ENCODE data around the gene DHX38. TPM values are rescaled to one million over a fixed set of nuclear protein-coding genes. Genes with fewer than 3 reads are reported as not detected.
A peak's percentile ranks its signal among the peaks of the same experiment; 100 is the strongest.

Gene DHX38
- total RNA-seq, 1 experiment from 2014 or later, result 32.3 TPM

DNA sequence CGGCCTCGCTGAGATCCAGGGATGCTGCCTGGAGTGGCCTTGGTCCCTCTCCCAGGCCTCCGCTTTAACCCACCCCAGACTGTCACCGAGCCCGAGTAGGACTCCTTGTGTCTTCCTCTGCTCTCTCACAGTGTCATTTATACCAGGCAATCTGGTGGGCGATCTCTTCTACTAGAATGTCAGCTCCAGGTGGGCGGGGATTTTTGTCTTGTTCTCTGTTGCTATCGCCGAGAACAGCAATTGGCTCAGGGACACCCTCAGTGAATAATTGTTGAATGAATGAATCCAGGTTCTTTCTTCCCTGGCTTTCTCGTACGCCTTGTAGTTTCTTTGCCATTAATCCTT lies 591 bp downstream of the DHX38 start:
- peak; percentile 65 for DNase-seq
- peak overlapping the region; percentile 96; the same call in 1 of the 2 replicates for H2AFZ ChIP-seq (ENCODE audit: low read length)

DNA sequence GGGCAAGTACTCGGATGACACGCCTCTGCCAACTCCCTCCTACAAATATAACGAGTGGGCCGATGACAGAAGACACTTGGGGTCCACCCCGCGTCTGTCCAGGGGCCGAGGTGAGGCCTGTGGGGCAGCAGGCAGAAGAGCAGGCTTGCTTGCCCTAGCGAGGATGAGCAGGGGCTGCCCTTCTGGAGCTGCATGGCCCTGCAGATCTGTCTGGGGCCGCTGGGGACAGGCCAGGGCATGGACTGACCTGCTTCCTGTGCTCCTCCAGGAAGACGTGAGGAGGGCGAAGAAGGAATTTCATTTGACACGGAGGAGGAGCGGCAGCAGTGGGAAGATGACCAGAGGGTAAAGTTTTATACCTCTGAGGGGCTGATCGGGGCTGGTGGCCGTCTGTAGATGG lies 5.3 kb downstream of the DHX38 start:
- Histone ChIP-seq H3K36me3 (ENCODE audit: insufficient read depth, low read length) (peaks cover 37% of the 10 kb centered on the region; the same call in 1 of the 2 replicates), H3K4me2 (ENCODE audit: low read depth, low read length, poor library complexity, severe bottlenecking) (no peak overlapping the region), H2AFZ (ENCODE audit: low read length) (no peak overlapping the region), H3K4me1 (ENCODE audit: low read length) (peaks cover 16% of the 10 kb centered on the region), H3K4me3 (ENCODE audit: low read length) (no peak overlapping the region), H3K9me3 (ENCODE audit: low read length) (no peaks in the 10 kb centered on the region), H3K27me3 (ENCODE audit: low read length) (no peaks in the 10 kb centered on the region), H4K20me1 (ENCODE audit: insufficient read depth, low read depth, low read length) (0 out of 2 replicates have a peak, but pooled peaks cover 4% of the 10 kb centered on the region), H3K9ac (ENCODE audit: low read length) (no peak overlapping the region), H3K9me2 (replicated peaks; ENCODE audit: insufficient read depth, low read length) (no peaks in the 10 kb centered on the region), H3K27ac (ENCODE audit: low read length) (no peak overlapping the region), H3K79me2 (ENCODE audit: low read length) (peaks cover 29% of the 10 kb centered on the region)
- DNase-seq, result no peak

More for the DNA sequence above, 591 bp downstream of the DHX38 start:
- Histone ChIP-seq H3K4me3 (ENCODE audit: low read length) (peak overlapping the region; percentile 100), H3K4me2 (ENCODE audit: low read depth, low read length, poor library complexity, severe bottlenecking) (peak overlapping the region; percentile 83), H3K9me2 (replicated peaks; ENCODE audit: insufficient read depth, low read length) (no peaks in the 10 kb centered on the region), H3K4me1 (ENCODE audit: low read length) (peaks cover 34% of the 10 kb centered on the region), H3K9me3 (ENCODE audit: low read length) (no peaks in the 10 kb centered on the region), H3K36me3 (ENCODE audit: insufficient read depth, low read length) (peaks cover 24% of the 10 kb centered on the region; the same call in 1 of the 2 replicates), H3K9ac (ENCODE audit: low read length) (peak overlapping the region; percentile 98), H4K20me1 (ENCODE audit: insufficient read depth, low read depth, low read length) (0 out of 2 replicates have a peak, but pooled peaks cover 4% of the 10 kb centered on the region), H3K79me2 (ENCODE audit: low read length) (peaks cover 69% of the 10 kb centered on the region), H3K27ac (ENCODE audit: low read length) (peak overlapping the region; percentile 69), H3K27me3 (ENCODE audit: low read length) (no peaks in the 10 kb centered on the region)

DNA sequence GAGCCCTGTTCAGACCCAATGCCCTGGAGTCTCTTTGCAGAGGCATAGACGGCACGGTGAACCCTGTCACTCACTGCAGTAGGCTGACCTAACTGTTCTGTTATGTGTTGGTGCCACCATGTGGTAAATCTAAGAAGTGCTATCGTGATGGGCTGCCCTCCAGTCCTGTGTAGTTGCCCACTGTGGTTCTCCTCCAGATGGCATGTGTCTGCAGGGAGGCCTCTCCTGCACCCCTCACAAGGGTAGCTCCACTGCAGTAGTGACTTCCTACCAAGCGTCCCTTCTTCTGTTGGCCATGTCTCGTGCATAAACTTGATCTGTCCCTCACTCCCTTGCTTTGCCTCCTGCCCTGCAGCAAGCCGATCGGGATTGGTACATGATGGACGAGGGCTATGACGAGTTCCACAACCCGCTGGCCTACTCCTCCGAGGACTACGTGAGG lies 5.8 kb downstream of the DHX38 start:
- peaks cover 38% of the 10 kb centered on the region; the same call in 1 of the 2 replicates for H3K36me3 ChIP-seq (ENCODE audit: insufficient read depth, low read length)
- H3K9me2 ChIP-seq (replicated peaks; ENCODE audit: insufficient read depth, low read length), result no peaks in the 10 kb centered on the region
- no peaks in the 10 kb centered on the region for H4K20me1 ChIP-seq (ENCODE audit: insufficient read depth, low read depth, low read length)
- H3K4me1 ChIP-seq (ENCODE audit: low read length), result peaks cover 16% of the 10 kb centered on the region
- H3K4me2 ChIP-seq (ENCODE audit: low read depth, low read length, poor library complexity, severe bottlenecking), result no peak overlapping the region
- peak; percentile 90 for DNase-seq
- no peak overlapping the region for H3K9ac ChIP-seq (ENCODE audit: low read length)
- H3K79me2 ChIP-seq (ENCODE audit: low read length), result peaks cover 25% of the 10 kb centered on the region
- H3K9me3 ChIP-seq (ENCODE audit: low read length), result no peaks in the 10 kb centered on the region
- H2AFZ ChIP-seq (ENCODE audit: low read length), result no peak overlapping the region
- no peak overlapping the region for H3K27ac ChIP-seq (ENCODE audit: low read length)
- no peaks in the 10 kb centered on the region for H3K27me3 ChIP-seq (ENCODE audit: low read length)
- H3K4me3 ChIP-seq (ENCODE audit: low read length), result no peak overlapping the region

DNA sequence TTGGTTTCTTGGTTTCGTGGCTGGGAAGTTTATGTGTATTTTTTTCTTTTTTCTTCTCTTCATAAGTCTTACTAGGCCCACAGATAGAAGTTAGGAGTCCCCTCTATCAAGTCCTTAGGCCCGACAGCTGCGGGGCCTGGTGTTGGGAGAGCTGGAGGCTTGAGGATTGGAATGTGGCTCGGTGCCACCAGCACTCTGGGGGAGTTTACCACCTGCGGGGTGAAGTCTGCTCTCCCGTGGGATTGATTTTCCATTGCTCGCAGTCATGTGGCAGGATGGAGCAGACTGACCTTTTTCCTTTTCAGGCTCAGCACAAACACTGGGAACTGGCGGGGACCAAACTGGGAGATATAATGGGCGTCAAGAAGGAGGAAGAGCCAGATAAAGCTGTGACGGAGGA lies 7.5 kb downstream of the DHX38 start:
- H3K27me3 ChIP-seq (ENCODE audit: low read length), result no peaks in the 10 kb centered on the region
- H3K4me1 ChIP-seq (ENCODE audit: low read length), result no peaks in the 10 kb centered on the region
- peaks cover 7% of the 10 kb centered on the region for H3K79me2 ChIP-seq (ENCODE audit: low read length)
- H2AFZ ChIP-seq (ENCODE audit: low read length), result no peak overlapping the region
- peaks cover 44% of the 10 kb centered on the region; the same call in 1 of the 2 replicates for H3K36me3 ChIP-seq (ENCODE audit: insufficient read depth, low read length)
- H4K20me1 ChIP-seq (ENCODE audit: insufficient read depth, low read depth, low read length), result no peaks in the 10 kb centered on the region
- H3K9me3 ChIP-seq (ENCODE audit: low read length), result no peaks in the 10 kb centered on the region
- no peak overlapping the region for H3K4me2 ChIP-seq (ENCODE audit: low read depth, low read length, poor library complexity, severe bottlenecking)
- no peak overlapping the region for H3K27ac ChIP-seq (ENCODE audit: low read length)
- H3K9me2 ChIP-seq (replicated peaks; ENCODE audit: insufficient read depth, low read length), result no peaks in the 10 kb centered on the region
- no peak overlapping the region for H3K4me3 ChIP-seq (ENCODE audit: low read length)
- DNase-seq, result no peak
- H3K9ac ChIP-seq (ENCODE audit: low read length), result no peak overlapping the region

DNA sequence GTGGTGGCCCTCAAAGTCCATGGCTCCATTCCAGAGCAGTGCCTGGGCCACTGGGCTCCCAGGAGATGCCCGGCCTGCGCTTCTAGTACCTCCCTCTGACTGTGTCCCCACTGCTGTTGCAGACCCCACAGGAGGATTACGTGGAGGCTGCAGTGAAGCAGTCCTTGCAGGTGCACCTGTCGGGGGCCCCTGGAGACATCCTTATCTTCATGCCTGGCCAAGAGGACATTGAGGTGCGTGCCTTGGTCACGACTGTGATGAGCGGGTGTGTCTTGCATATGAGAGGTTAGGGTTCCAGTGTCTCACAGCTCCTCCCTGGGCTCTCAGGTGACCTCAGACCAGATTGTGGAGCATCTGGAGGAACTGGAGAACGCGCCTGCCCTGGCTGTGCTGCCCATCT lies 11.3 kb downstream of the DHX38 start:
- H3K9me3 ChIP-seq (ENCODE audit: low read length), result no peaks in the 10 kb centered on the region
- no peaks in the 10 kb centered on the region for H3K4me1 ChIP-seq (ENCODE audit: low read length)
- H3K79me2 ChIP-seq (ENCODE audit: low read length), result no peaks in the 10 kb centered on the region
- peaks cover 50% of the 10 kb centered on the region; the same call in 1 of the 2 replicates for H3K36me3 ChIP-seq (ENCODE audit: insufficient read depth, low read length)
- no peak overlapping the region for H2AFZ ChIP-seq (ENCODE audit: low read length)
- no peaks in the 10 kb centered on the region for H4K20me1 ChIP-seq (ENCODE audit: insufficient read depth, low read depth, low read length)
- no peak overlapping the region for H3K4me2 ChIP-seq (ENCODE audit: low read depth, low read length, poor library complexity, severe bottlenecking)
- no peaks in the 10 kb centered on the region for H3K9me2 ChIP-seq (replicated peaks; ENCODE audit: insufficient read depth, low read length)
- H3K27ac ChIP-seq (ENCODE audit: low read length), result no peak overlapping the region
- H3K9ac ChIP-seq (ENCODE audit: low read length), result no peak overlapping the region
- no peak overlapping the region for H3K4me3 ChIP-seq (ENCODE audit: low read length)
- no peaks in the 10 kb centered on the region for H3K27me3 ChIP-seq (ENCODE audit: low read length)
- no peak for DNase-seq

DNA sequence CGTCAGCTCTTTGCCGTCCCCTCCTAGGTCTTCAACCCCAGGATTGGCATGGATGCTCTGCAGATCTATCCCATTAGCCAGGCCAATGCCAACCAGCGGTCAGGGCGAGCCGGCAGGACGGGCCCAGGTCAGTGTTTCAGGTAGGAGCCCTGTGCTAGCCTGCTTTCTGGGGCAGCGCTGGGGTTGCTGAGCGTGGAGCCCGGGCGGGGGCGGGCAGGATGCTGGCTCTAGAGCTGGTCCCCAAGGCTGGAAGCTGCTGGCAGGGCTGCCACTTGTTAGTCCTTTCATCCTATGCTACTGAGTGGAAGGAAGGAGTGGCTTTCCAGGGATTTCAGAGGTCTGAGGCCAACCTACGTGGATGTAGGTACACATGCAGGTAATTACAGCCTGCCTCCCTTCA lies 12.3 kb downstream of the DHX38 start:
- no peaks in the 10 kb centered on the region for H3K79me2 ChIP-seq (ENCODE audit: low read length)
- H2AFZ ChIP-seq (ENCODE audit: low read length), result no peak overlapping the region
- H3K4me2 ChIP-seq (ENCODE audit: low read depth, low read length, poor library complexity, severe bottlenecking), result no peak overlapping the region
- DNase-seq, result no peak
- peaks cover 46% of the 10 kb centered on the region; the same call in 1 of the 2 replicates for H3K36me3 ChIP-seq (ENCODE audit: insufficient read depth, low read length)
- H3K9me2 ChIP-seq (replicated peaks; ENCODE audit: insufficient read depth, low read length), result no peaks in the 10 kb centered on the region
- no peaks in the 10 kb centered on the region for H3K9me3 ChIP-seq (ENCODE audit: low read length)
- no peaks in the 10 kb centered on the region for H4K20me1 ChIP-seq (ENCODE audit: insufficient read depth, low read depth, low read length)
- H3K9ac ChIP-seq (ENCODE audit: low read length), result no peak overlapping the region
- no peaks in the 10 kb centered on the region for H3K4me1 ChIP-seq (ENCODE audit: low read length)
- H3K4me3 ChIP-seq (ENCODE audit: low read length), result no peak overlapping the region
- H3K27me3 ChIP-seq (ENCODE audit: low read length), result no peaks in the 10 kb centered on the region
- H3K27ac ChIP-seq (ENCODE audit: low read length), result no peak overlapping the region

DNA sequence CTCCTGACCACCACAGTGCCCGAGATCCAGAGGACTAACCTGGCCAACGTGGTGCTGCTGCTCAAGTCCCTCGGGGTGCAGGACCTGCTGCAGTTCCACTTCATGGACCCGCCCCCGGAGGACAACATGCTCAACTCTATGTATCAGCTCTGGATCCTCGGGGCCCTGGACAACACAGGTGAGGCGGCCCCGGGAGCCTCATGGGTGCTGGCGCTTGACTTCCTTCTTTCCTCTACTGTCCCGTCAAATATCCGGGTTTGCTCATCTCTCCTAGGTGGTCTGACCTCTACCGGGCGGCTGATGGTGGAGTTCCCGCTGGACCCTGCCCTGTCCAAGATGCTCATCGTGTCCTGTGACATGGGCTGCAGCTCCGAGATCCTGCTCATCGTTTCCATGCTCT lies 13.7 kb downstream of the DHX38 start:
- no peaks in the 10 kb centered on the region for H3K79me2 ChIP-seq (ENCODE audit: low read length)
- DNase-seq, result no peak
- H3K9me3 ChIP-seq (ENCODE audit: low read length), result no peaks in the 10 kb centered on the region
- H3K4me1 ChIP-seq (ENCODE audit: low read length), result no peaks in the 10 kb centered on the region
- no peak overlapping the region for H3K9ac ChIP-seq (ENCODE audit: low read length)
- no peaks in the 10 kb centered on the region for H3K27me3 ChIP-seq (ENCODE audit: low read length)
- H3K4me3 ChIP-seq (ENCODE audit: low read length), result no peak overlapping the region
- no peak overlapping the region for H3K4me2 ChIP-seq (ENCODE audit: low read depth, low read length, poor library complexity, severe bottlenecking)
- no peak overlapping the region for H3K27ac ChIP-seq (ENCODE audit: low read length)
- no peak overlapping the region for H2AFZ ChIP-seq (ENCODE audit: low read length)
- no peaks in the 10 kb centered on the region for H4K20me1 ChIP-seq (ENCODE audit: insufficient read depth, low read depth, low read length)
- peaks cover 42% of the 10 kb centered on the region; the same call in 1 of the 2 replicates for H3K36me3 ChIP-seq (ENCODE audit: insufficient read depth, low read length)
- H3K9me2 ChIP-seq (replicated peaks; ENCODE audit: insufficient read depth, low read length), result no peaks in the 10 kb centered on the region

DNA sequence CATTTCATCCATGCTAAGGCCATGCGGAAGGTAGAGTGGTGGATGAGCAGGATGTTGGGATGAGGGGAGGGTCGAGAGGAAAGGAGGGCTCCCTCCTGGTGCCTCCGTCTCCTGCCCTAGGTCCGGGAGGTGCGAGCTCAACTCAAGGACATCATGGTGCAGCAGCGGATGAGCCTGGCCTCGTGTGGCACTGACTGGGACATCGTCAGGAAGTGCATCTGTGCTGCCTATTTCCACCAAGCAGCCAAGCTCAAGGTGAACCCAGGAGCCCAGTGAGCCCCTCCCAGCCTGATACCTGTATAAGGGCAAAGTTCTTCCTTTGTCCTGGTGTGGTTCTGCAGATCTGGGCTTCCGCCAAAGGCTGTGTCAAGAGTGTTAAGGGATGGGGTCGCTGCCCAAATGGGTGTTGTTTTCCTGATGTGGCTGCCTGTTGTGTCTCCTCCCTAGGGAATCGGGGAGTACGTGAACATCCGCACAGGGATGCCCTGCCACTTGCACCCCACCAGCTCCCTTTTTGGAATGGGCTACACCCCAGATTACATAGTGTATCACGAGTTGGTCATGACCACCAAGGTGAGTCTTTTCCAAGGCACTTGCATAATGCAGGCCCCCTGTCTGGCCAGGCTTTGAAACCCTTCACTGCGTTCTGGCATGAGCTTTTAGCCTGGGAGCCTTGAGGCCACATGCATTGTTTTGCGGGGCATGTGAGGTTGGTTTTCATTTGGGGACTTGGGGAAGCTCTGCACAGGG lies 14.9 kb downstream of the DHX38 start:
- H4K20me1 ChIP-seq (ENCODE audit: insufficient read depth, low read depth, low read length), result no peaks in the 10 kb centered on the region
- H3K9me3 ChIP-seq (ENCODE audit: low read length), result no peaks in the 10 kb centered on the region
- peaks cover 32% of the 10 kb centered on the region; the same call in 1 of the 2 replicates for H3K36me3 ChIP-seq (ENCODE audit: insufficient read depth, low read length)
- no peaks in the 10 kb centered on the region for H3K4me1 ChIP-seq (ENCODE audit: low read length)
- H3K79me2 ChIP-seq (ENCODE audit: low read length), result no peaks in the 10 kb centered on the region
- H2AFZ ChIP-seq (ENCODE audit: low read length), result no peak overlapping the region
- no peak overlapping the region for H3K27ac ChIP-seq (ENCODE audit: low read length)
- H3K4me2 ChIP-seq (ENCODE audit: low read depth, low read length, poor library complexity, severe bottlenecking), result no peak overlapping the region
- no peak overlapping the region for H3K9ac ChIP-seq (ENCODE audit: low read length)
- no peaks in the 10 kb centered on the region for H3K9me2 ChIP-seq (replicated peaks; ENCODE audit: insufficient read depth, low read length)
- DNase-seq, result no peak
- no peak overlapping the region for H3K4me3 ChIP-seq (ENCODE audit: low read length)
- H3K27me3 ChIP-seq (ENCODE audit: low read length), result no peaks in the 10 kb centered on the region
